SK-N-MC (cell line): Measurements from ENCODE around the gene RUNX1.

Experiments
- DNase-seq: peaks from one replicate; pipeline ENCODE4 v3.0.0-alpha.2; 2011; ENCODE audit warnings: low read depth, low spot score
- H3K27ac ChIP-seq: fragments of 200-600 bp; sonication (generic); 2 replicates; pipeline ENCODE4 v1.5.1; 2016; ENCODE audit warnings: mixed run types
- H3K36me3 ChIP-seq: fragments of 200-600 bp; sonication (generic); 2 replicates; pipeline ENCODE4 v1.6.1; 2017; ENCODE audit warnings: antibody characterized with exemption, low read length, mixed read lengths; ENCODE audit not compliant: insufficient read depth
- H3K4me3 ChIP-seq: fragments of 200-600 bp; sonication (generic); 2 replicates; pipeline ENCODE4 v1.5.1; 2016
- H3K9ac ChIP-seq: fragments of 200-600 bp; sonication (generic); 2 replicates; pipeline ENCODE4 v1.8.0; 2017; ENCODE audit warnings: mixed run types, mixed read lengths; ENCODE audit not compliant: insufficient read length
- H3K9me3 ChIP-seq: fragments of 200-600 bp; sonication (generic); 2 replicates; pipeline ENCODE4 v1.6.1; 2017; ENCODE audit warnings: low read depth, mild to moderate bottlenecking, antibody characterized with exemption, low read length, moderate library complexity, mixed read lengths
- EZH2 ChIP-seq: fragments of 200-600 bp; sonication (generic); IDR thresholded peaks from one replicate; pipeline ENCODE4 v1.6.1; 2017; ENCODE audit warnings: antibody characterized with exemption
- FOXP2 ChIP-seq: optimal IDR thresholded peaks from 2 replicates; pipeline ENCODE3; 2011; ENCODE audit warnings: mild to moderate bottlenecking, moderate library complexity; ENCODE audit not compliant: insufficient read depth; ENCODE audit errors: extremely low read length, control extremely low read depth
- POLR2AphosphoS5 ChIP-seq: IDR thresholded peaks from 2 replicates; pipeline ENCODE4 v1.6.1; 2012; ENCODE audit warnings: mild to moderate bottlenecking, low read depth, low read length, borderline replicate concordance

The RUNX1 gene

GRCh38 chr21:35052801-35053200 is 3.7 kb upstream of the RUNX1 start:
- Histone ChIP-seq H3K27ac (no peak overlapping the region), H3K9me3 (no peaks in the 10 kb centered on the region), H3K4me3 (no peak overlapping the region), H3K9ac (no peak overlapping the region), H3K36me3 (no peaks in the 10 kb centered on the region)
- TF ChIP-seq FOXP2 (no peak), POLR2AphosphoS5 (no peak), EZH2 (no peak)
- DNase-seq, result no peak

GRCh38 chr21:35051287-35051818 is 2.3 kb upstream of the RUNX1 start:
- Histone ChIP-seq H3K9ac (no peak overlapping the region), H3K9me3 (no peaks in the 10 kb centered on the region), H3K36me3 (no peaks in the 10 kb centered on the region), H3K27ac (no peak overlapping the region), H3K4me3 (no peak overlapping the region)
- no peak for TF ChIP-seq FOXP2
- no peak for TF ChIP-seq POLR2AphosphoS5
- no peak for DNase-seq

GRCh38 chr21:35050348-35051286 is 1.5 kb upstream of the RUNX1 start:
- Histone ChIP-seq H3K36me3 (no peaks in the 10 kb centered on the region), H3K9ac (no peak overlapping the region), H3K27ac (no peak overlapping the region), H3K9me3 (no peaks in the 10 kb centered on the region), H3K4me3 (no peak overlapping the region)
- no peak for TF ChIP-seq POLR2AphosphoS5
- no peak for TF ChIP-seq FOXP2
- no peak for TF ChIP-seq EZH2
- DNase-seq, result no peak

DNA sequence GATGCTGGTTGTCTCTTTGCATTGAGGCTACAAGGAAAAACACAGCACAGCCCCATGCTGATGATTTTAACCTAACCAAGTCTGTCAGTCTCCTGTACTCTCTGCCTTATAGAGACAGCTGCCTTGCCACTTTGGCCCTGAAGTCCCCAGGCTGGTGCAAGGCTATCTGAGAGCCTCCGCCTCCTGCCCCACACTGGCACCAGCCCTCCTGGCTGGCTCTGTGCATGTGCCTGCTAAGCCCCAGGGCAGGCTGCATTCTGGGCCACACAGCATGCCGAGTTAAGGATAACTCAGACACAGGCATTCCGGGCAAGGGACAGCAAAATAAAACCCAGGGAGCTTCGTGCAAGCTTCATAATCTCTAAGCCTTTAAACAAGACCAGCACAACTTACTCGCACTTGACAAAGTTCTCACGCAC is 910 bp downstream of the RUNX1 start:
- TF ChIP-seq POLR2AphosphoS5, result no peak
- TF ChIP-seq FOXP2, result no peak
- no peak for TF ChIP-seq EZH2
- no peak overlapping the region for H3K9ac ChIP-seq
- no peak overlapping the region for H3K4me3 ChIP-seq
- no peak overlapping the region for H3K27ac ChIP-seq
- no peaks in the 10 kb centered on the region for H3K36me3 ChIP-seq
- DNase-seq, result no peak
- H3K9me3 ChIP-seq, result no peaks in the 10 kb centered on the region

- TF ChIP-seq FOXP2 (no peak), EZH2 (no peak)
- DNase-seq, result no peak
- Histone ChIP-seq H3K4me3 (no peak overlapping the region), H3K9me3 (no peaks in the 10 kb centered on the region), H3K9ac (no peak overlapping the region), H3K27ac (no peak overlapping the region), H3K36me3 (no peaks in the 10 kb centered on the region)
Measured at GRCh38 chr21:35046880-35047229, 2.2 kb downstream of the RUNX1 start.

- Histone ChIP-seq H3K9ac (no peak overlapping the region), H3K27ac (no peak overlapping the region), H3K9me3 (no peaks in the 10 kb centered on the region), H3K36me3 (no peaks in the 10 kb centered on the region), H3K4me3 (no peak overlapping the region)
- no peak for TF ChIP-seq POLR2AphosphoS5
- TF ChIP-seq FOXP2, result no peak
- TF ChIP-seq EZH2, result no peak
- DNase-seq, result no peak
Measured at GRCh38 chr21:35046263-35046624, 2.9 kb downstream of the RUNX1 start.

GRCh38 chr21:35045542-35046262 is 3.4 kb downstream of the RUNX1 start:
- H3K9ac ChIP-seq, result no peak overlapping the region

DNA sequence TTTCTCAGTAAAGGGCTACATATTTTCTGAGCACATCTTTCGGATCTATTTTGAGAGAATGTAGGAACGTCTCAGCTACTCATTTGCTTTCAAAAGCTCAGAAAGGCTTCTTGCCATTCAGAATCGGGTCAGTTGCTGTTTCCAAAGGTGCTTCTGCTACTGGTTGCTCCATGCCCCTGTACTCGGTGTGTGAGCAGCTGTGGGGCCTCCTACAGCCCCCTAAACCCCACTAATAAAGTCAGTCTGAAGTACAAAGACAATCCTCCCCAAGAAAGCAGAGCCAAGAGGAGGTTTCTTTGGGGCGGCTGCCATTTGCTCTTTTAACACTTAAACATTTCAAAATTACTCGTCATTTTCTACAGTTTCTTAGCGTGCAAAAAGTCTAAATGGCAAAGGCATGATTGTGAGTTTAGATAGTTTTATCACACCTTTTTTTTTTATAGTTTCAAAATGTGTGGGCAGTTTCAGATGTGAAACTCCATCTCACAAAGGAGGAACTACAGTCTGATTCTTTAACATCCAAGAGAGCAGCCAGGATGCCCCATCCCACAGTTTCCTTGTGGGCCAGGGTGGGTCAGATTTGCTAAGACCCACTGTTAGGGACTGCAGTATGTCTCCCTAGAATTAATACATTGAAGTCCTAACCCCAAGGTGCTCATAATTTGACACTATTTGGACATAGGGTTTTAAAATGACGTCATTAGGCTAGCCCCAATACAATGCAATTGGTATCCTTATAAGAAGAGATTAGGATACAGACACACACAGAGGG is 4.1 kb downstream of the RUNX1 start:
- H3K4me3 ChIP-seq, result no peak overlapping the region
- DNase-seq, result no peak
- no peaks in the 10 kb centered on the region for H3K36me3 ChIP-seq
- H3K9ac ChIP-seq, result no peak overlapping the region
- no peak overlapping the region for H3K27ac ChIP-seq
- TF ChIP-seq EZH2 (no peak), POLR2AphosphoS5 (no peak), FOXP2 (no peak)
- H3K9me3 ChIP-seq, result no peaks in the 10 kb centered on the region

More at GRCh38 chr21:35045542-35046262, 3.4 kb downstream of the RUNX1 start:
- H3K36me3 ChIP-seq, result no peaks in the 10 kb centered on the region
- no peak for DNase-seq
- TF ChIP-seq EZH2, result no peak
- no peak for TF ChIP-seq FOXP2
- no peak for TF ChIP-seq POLR2AphosphoS5
- no peaks in the 10 kb centered on the region for H3K9me3 ChIP-seq
- H3K27ac ChIP-seq, result no peak overlapping the region
- H3K4me3 ChIP-seq, result no peak overlapping the region
